ENCODE data around the gene SAPCD1.
A peak's percentile ranks its signal among the peaks of the same experiment; 100 is the strongest.

The SAPCD1 gene

GRCh38 chr6:31775633-31776484, 13.4 kb downstream of the SAPCD1 start:
- no peak for DNase-seq (ENCODE audit: extremely low spot score)
- ChIA-PET POLR2A (interaction anchor here (0.9 to 3.1 kb wide), 5 partner anchors 36 to 111 kb away, joined by 3 to 11 read pairs (median 6); partner anchors contain the start of genes ABHD16A, GPANK1, HSPA1A and HSPA1B), CTCF (interaction anchor here (0.8 to 1.8 kb wide), 3 partner anchors 15 to 165 kb away, joined by 4 to 6 read pairs (median 5); no protein-coding TSS in a partner anchor)
- TF ChIP-seq FOXM1 (IDR thresholded peaks at IDR 0.05; ENCODE audit: borderline replicate concordance) (no peak), LEF1 (IDR thresholded peaks at IDR 0.05; ENCODE audit: borderline replicate concordance) (no peak), BHLHE40 (IDR thresholded peaks at IDR 0.05; ENCODE audit: borderline replicate concordance) (no peak), SP1 (IDR thresholded peaks at IDR 0.05) (no peak), FOXK2 (IDR thresholded peaks at IDR 0.05) (no peak), ARNT (IDR thresholded peaks at IDR 0.05) (no peak), L3MBTL2 (conservative IDR thresholded peaks at IDR 0.05) (no peak), ELF4 (IDR thresholded peaks at IDR 0.05) (no peak), FOXA1 (IDR thresholded peaks at IDR 0.05) (no peak), HDGF (IDR thresholded peaks at IDR 0.05; ENCODE audit: borderline replicate concordance) (no peak), CTBP1 (IDR thresholded peaks at IDR 0.05; ENCODE audit: borderline replicate concordance) (no peak)

- no peak for DNase-seq (ENCODE audit: extremely low spot score)
- TF ChIP-seq SUZ12 (IDR thresholded peaks at IDR 0.05) (no peak), L3MBTL2 (conservative IDR thresholded peaks at IDR 0.05) (no peak), HDGF (IDR thresholded peaks at IDR 0.05; ENCODE audit: borderline replicate concordance) (no peak), CTBP1 (IDR thresholded peaks at IDR 0.05; ENCODE audit: borderline replicate concordance) (no peak), NFRKB (IDR thresholded peaks at IDR 0.05) (no peak), LEF1 (IDR thresholded peaks at IDR 0.05; ENCODE audit: borderline replicate concordance) (no peak), SP1 (IDR thresholded peaks at IDR 0.05) (no peak), FOXK2 (IDR thresholded peaks at IDR 0.05) (no peak), FOXA1 (IDR thresholded peaks at IDR 0.05) (no peak)
- ChIA-PET CTCF (no interaction called here), POLR2A (interaction anchor here (1.6 kb wide), 1 partner anchor 30 kb away, joined by 5 read pairs; the partner anchor contains the start of gene LSM2)
These were observed 14.1 kb downstream of the SAPCD1 start for GRCh38 chr6:31776485-31776988.

DNA sequence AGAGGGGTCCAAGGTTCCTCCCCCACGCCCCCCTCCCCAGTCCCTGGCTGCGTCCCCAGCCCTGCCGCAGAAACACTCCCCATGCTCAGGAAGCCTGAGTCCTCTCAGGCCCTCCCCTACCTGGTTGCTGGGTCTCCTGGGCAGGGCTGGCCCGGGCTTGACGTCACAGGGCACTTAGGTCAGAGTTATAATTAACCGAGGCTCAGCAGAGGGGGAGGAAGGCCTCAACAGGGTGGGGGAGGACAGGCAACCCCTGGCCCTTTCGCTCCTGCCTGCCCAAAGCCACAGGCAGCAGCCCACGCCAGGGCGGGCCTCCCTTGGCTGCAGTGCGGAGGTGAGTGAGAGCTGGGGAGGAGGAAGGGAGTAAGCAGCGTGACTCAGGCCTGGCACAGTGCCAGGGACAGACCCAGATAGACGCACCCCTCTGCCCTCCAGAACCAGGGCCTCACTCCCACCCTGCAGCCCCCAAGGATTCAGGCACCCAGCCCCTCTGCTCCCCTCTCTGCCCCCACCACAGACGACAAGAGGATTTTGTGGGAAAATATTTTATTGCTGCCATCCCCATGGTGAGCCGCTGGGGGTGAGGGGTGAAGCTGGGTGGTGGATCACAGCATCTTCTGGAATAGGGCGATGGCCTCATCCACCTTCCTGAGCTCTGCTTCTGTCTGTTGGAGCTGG, 14.7 kb downstream of the SAPCD1 start, which contains the start of gene VWA7:
TSS of gene VWA7 (minus strand) at position 340 of the 678 bp plus-strand sequence. CDS start 549 bp downstream, outside the sequence.
- DNase-seq (ENCODE audit: extremely low spot score) = peak; percentile 65
- ChIA-PET POLR2A (interaction anchor here (0.8 to 3.8 kb wide), 8 partner anchors 14 to 86 kb away, joined by 3 to 17 read pairs (median 4); partner anchors contain the start of genes ABHD16A, HSPA1A, HSPA1B and HSPA1L), CTCF (interaction anchor here (0.5 to 2.0 kb wide), 4 partner anchors 14 to 148 kb away, joined by 3 to 12 read pairs (median 4); no protein-coding TSS in a partner anchor)
- no peak for TF ChIP-seq BHLHE40 (IDR thresholded peaks at IDR 0.05; ENCODE audit: borderline replicate concordance)
- TF ChIP-seq ARNT (IDR thresholded peaks at IDR 0.05) = no peak
- no peak for TF ChIP-seq TARDBP (IDR thresholded peaks at IDR 0.05)
- TF ChIP-seq CTBP1 (IDR thresholded peaks at IDR 0.05; ENCODE audit: borderline replicate concordance) = no peak
- TF ChIP-seq FOXA1 (IDR thresholded peaks at IDR 0.05) = no peak
- no peak for TF ChIP-seq FOXK2 (IDR thresholded peaks at IDR 0.05)
- no peak for TF ChIP-seq SUZ12 (IDR thresholded peaks at IDR 0.05)
- no peak for TF ChIP-seq ELF4 (IDR thresholded peaks at IDR 0.05)
- no peak for TF ChIP-seq SP1 (IDR thresholded peaks at IDR 0.05)
- TF ChIP-seq LEF1 (IDR thresholded peaks at IDR 0.05; ENCODE audit: borderline replicate concordance) = no peak
- TF ChIP-seq L3MBTL2 (conservative IDR thresholded peaks at IDR 0.05) = no peak
- no peak for TF ChIP-seq NFRKB (IDR thresholded peaks at IDR 0.05)
- TF ChIP-seq, protein P1, sequence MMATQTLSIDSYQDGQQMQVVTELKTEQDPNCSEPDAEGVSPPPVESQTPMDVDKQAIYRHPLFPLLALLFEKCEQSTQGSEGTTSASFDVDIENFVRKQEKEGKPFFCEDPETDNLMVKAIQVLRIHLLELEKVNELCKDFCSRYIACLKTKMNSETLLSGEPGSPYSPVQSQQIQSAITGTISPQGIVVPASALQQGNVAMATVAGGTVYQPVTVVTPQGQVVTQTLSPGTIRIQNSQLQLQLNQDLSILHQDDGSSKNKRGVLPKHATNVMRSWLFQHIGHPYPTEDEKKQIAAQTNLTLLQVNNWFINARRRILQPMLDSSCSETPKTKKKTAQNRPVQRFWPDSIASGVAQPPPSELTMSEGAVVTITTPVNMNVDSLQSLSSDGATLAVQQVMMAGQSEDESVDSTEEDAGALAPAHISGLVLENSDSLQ (IDR thresholded peaks at IDR 0.05) = no peak
- no peak for TF ChIP-seq FOXM1 (IDR thresholded peaks at IDR 0.05; ENCODE audit: borderline replicate concordance)
- TF ChIP-seq ZNF384 (IDR thresholded peaks at IDR 0.05) = no peak
- no peak for TF ChIP-seq HDGF (IDR thresholded peaks at IDR 0.05; ENCODE audit: borderline replicate concordance)

DNA sequence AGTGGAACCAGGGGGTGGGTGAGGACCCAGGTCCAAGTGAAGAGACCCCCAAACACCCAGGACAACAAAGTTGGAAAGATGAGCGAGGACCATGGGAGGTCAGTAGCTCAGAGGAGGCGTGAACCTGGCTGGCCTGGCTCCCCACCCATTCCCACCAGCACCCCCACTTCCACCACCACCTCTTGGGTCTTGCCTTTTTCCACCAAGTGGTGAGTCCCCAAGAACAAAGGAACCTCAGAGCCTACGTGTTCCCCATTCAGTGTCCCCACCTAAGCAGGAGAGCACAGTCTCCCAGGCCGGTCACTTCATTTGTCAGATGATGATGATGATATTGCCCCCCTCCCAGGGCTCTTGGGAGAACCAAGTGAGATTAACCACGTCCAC, 15.2 kb downstream of the SAPCD1 start:
- ChIA-PET CTCF (interaction anchor here (0.5 to 2.0 kb wide), 5 partner anchors 14 to 147 kb away, joined by 3 to 12 read pairs (median 5); no protein-coding TSS in a partner anchor), POLR2A (interaction anchor here (0.8 to 3.8 kb wide), 9 partner anchors 13 to 194 kb away, joined by 3 to 17 read pairs (median 4); partner anchors contain the start of genes ABHD16A, DXO, HSPA1A and HSPA1B)
- TF ChIP-seq NFRKB (IDR thresholded peaks at IDR 0.05) (no peak), FOXM1 (IDR thresholded peaks at IDR 0.05; ENCODE audit: borderline replicate concordance) (no peak), ARNT (IDR thresholded peaks at IDR 0.05) (no peak), ZNF384 (IDR thresholded peaks at IDR 0.05) (no peak), LEF1 (IDR thresholded peaks at IDR 0.05; ENCODE audit: borderline replicate concordance) (no peak), TARDBP (IDR thresholded peaks at IDR 0.05) (no peak), FOXK2 (IDR thresholded peaks at IDR 0.05) (no peak), CTBP1 (IDR thresholded peaks at IDR 0.05; ENCODE audit: borderline replicate concordance) (no peak), FOXA1 (IDR thresholded peaks at IDR 0.05) (no peak), SP1 (IDR thresholded peaks at IDR 0.05) (no peak), BHLHE40 (IDR thresholded peaks at IDR 0.05; ENCODE audit: borderline replicate concordance) (no peak), HDGF (IDR thresholded peaks at IDR 0.05; ENCODE audit: borderline replicate concordance) (no peak), L3MBTL2 (conservative IDR thresholded peaks at IDR 0.05) (no peak), SUZ12 (IDR thresholded peaks at IDR 0.05) (no peak), ELF4 (IDR thresholded peaks at IDR 0.05) (no peak)
- TF ChIP-seq, protein P1 (IDR thresholded peaks at IDR 0.05) = no peak
- no peak for DNase-seq (ENCODE audit: extremely low spot score)

DNA sequence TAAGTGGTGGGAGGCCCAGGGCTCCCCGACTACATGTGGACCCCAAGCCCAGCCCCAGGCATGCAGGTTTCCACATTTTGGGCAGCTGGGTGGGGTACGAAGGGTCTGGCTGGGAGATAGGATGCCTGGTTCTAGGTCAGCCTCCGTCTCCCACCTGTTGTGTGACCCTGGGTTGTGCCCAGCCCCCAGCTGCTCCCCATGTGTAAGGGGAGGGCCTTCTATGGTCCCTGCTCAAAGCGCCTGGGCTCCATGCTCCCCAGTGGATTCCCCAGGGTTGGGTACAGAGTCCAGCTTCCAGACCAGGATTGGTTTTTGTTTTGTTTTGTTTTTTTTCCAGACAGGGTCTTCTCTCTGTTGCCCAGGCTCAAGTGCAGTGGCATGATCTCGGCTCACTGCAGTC, 15.7 kb downstream of the SAPCD1 start:
- TF ChIP-seq ARNT (IDR thresholded peaks at IDR 0.05) = no peak
- TF ChIP-seq L3MBTL2 (conservative IDR thresholded peaks at IDR 0.05) = no peak
- no peak for TF ChIP-seq FOXM1 (IDR thresholded peaks at IDR 0.05; ENCODE audit: borderline replicate concordance)
- no peak for TF ChIP-seq FOXA1 (IDR thresholded peaks at IDR 0.05)
- TF ChIP-seq HDGF (IDR thresholded peaks at IDR 0.05; ENCODE audit: borderline replicate concordance) = no peak
- no peak for TF ChIP-seq SUZ12 (IDR thresholded peaks at IDR 0.05)
- no peak for TF ChIP-seq ZNF384 (IDR thresholded peaks at IDR 0.05)
- TF ChIP-seq TARDBP (IDR thresholded peaks at IDR 0.05) = no peak
- no peak for TF ChIP-seq BHLHE40 (IDR thresholded peaks at IDR 0.05; ENCODE audit: borderline replicate concordance)
- TF ChIP-seq ELF4 (IDR thresholded peaks at IDR 0.05) = no peak
- TF ChIP-seq, protein P1 (IDR thresholded peaks at IDR 0.05) = no peak
- TF ChIP-seq NFRKB (IDR thresholded peaks at IDR 0.05) = no peak
- ChIA-PET CTCF (interaction anchor here (0.6 to 2.0 kb wide), 3 partner anchors 13 to 57 kb away, joined by 3 to 12 read pairs (median 6); no protein-coding TSS in a partner anchor), POLR2A (interaction anchor here (1.1 to 3.8 kb wide), 6 partner anchors 13 to 193 kb away, joined by 3 to 17 read pairs (median 4); partner anchors contain the start of genes ABHD16A, DXO, HSPA1A and HSPA1B)
- DNase-seq (ENCODE audit: extremely low spot score) = no peak
